ENCODE measurements around the gene YWHAH.

- no peak for TF ChIP-seq CTCF (IDR thresholded peaks at IDR 0.05)
- no peak for TF ChIP-seq POLR2A (IDR thresholded peaks at IDR 0.05)
- TF ChIP-seq POLR2AphosphoS5 (IDR thresholded peaks at IDR 0.05) = no peak
Measured at GRCh38 chr22:31921106-31921505, 23.2 kb upstream of the YWHAH start.

Data from stomach (tissue), 4 donors.